Lower lobe of right lung (tissue), 2 donors: ENCODE data around the gene HIVEP2. TPM values are rescaled to one million over a fixed set of nuclear protein-coding genes. Genes with fewer than 3 reads are reported as not detected.

Source experiments
- ATAC-seq, 2 donors: fragments of 200-7000 bp; cut with Tn5 transposase; one replicate each; pipeline ENCODE4 v1.9.1; 2020 to 2022; ENCODE audit warnings: mild to moderate bottlenecking in 2 of 2, moderate library complexity in 2 of 2
- DNase-seq: peaks from one replicate; pipeline ENCODE4 v3.0.0-alpha.2; 2020
- H3K27ac ChIP-seq: fragments of 200-600 bp; one replicate; pipeline ENCODE4 v1.8.0; 2022
- H3K27me3 ChIP-seq: fragments of 200-600 bp; one replicate; pipeline ENCODE4 v1.8.0; 2022; ENCODE audit warnings: low read depth
- H3K36me3 ChIP-seq: fragments of 200-600 bp; one replicate; pipeline ENCODE4 v1.8.0; 2022; ENCODE audit warnings: mild to moderate bottlenecking
- H3K4me1 ChIP-seq: fragments of 200-600 bp; one replicate; pipeline ENCODE4 v1.8.0; 2022
- H3K4me3 ChIP-seq: fragments of 200-600 bp; one replicate; pipeline ENCODE4 v1.8.0; 2022; ENCODE audit warnings: mild to moderate bottlenecking
- H3K9me3 ChIP-seq: fragments of 200-600 bp; one replicate; pipeline ENCODE4 v1.8.0; 2022
- CTCF ChIP-seq: fragments of 200-600 bp; IDR thresholded peaks from one replicate; pipeline ENCODE4 v1.8.0; 2022; ENCODE audit warnings: antibody characterized with exemption, mild to moderate bottlenecking
- intact Hi-C: fragments of 100-400 bp; cut with DNase I; formaldehyde crosslinking; loops from one replicate; pipeline ENCODE4 v1.11.0; 2022
- total RNA-seq: library from RNA; stranded (reverse); fragmentation: NEBNext Ultra II Directional; extraction: Animal tissue kit (Norgen Biotek cat#: 25700); gene quantifications from one replicate; pipeline ENCODE4 v1.2.1, GENCODE V29; 2021
- donor health status: DM: no; HTN: yes; CAD: no; lungs with severe emphysema.

Gene HIVEP2
- total RNA-seq, 1 donor from 2014 or later: 13.1 TPM

- DNase-seq: no peak
- Histone ChIP-seq H3K36me3 (peaks cover 12% of the 10 kb centered on the region), H3K9me3 (no peaks in the 10 kb centered on the region), H3K27ac (no peak overlapping the region), H3K4me1 (peaks cover 5% of the 10 kb centered on the region), H3K4me3 (no peak overlapping the region), H3K27me3 (no peaks in the 10 kb centered on the region)
- TF ChIP-seq CTCF: no peak
- ATAC-seq: no peak
- intact Hi-C loops: no loop called here
Observed at GRCh38 chr6:142750998-142751397, 194.0 kb downstream of the HIVEP2 start.

GRCh38 chr6:142749556-142749955 lies 195.4 kb downstream of the HIVEP2 start:
- no peak for TF ChIP-seq CTCF

GRCh38 chr6:142746524-142746923 lies 198.5 kb downstream of the HIVEP2 start:
- peak; percentile 43 for TF ChIP-seq CTCF
- H3K27ac ChIP-seq: no peak overlapping the region
- no peaks in the 10 kb centered on the region for H3K36me3 ChIP-seq
- DNase-seq: no peak
- intact Hi-C loops: no loop called here
- ATAC-seq: peak; percentile 59 to 62
- no peak overlapping the region for H3K4me3 ChIP-seq
- H3K9me3 ChIP-seq: no peaks in the 10 kb centered on the region
- peaks cover 5% of the 10 kb centered on the region for H3K4me1 ChIP-seq
- H3K27me3 ChIP-seq: no peaks in the 10 kb centered on the region

More at GRCh38 chr6:142749556-142749955, 195.4 kb downstream of the HIVEP2 start:
- Histone ChIP-seq H3K9me3 (no peaks in the 10 kb centered on the region), H3K27me3 (no peaks in the 10 kb centered on the region), H3K36me3 (peaks cover 12% of the 10 kb centered on the region), H3K4me1 (peaks cover 5% of the 10 kb centered on the region), H3K27ac (no peak overlapping the region), H3K4me3 (no peak overlapping the region)
- intact Hi-C loops: no loop called here
- no peak for DNase-seq
- ATAC-seq: no peak

GRCh38 chr6:142744836-142745235 lies 200.1 kb downstream of the HIVEP2 start:
- no peak for TF ChIP-seq CTCF
- Histone ChIP-seq H3K4me1 (peaks cover 5% of the 10 kb centered on the region), H3K27ac (no peak overlapping the region), H3K36me3 (no peaks in the 10 kb centered on the region), H3K4me3 (no peak overlapping the region), H3K27me3 (no peaks in the 10 kb centered on the region), H3K9me3 (no peaks in the 10 kb centered on the region)
- ATAC-seq: no peak
- DNase-seq: no peak
- intact Hi-C loops: no loop called here

- Histone ChIP-seq H3K27ac (no peak overlapping the region), H3K4me1 (no peaks in the 10 kb centered on the region), H3K36me3 (no peaks in the 10 kb centered on the region), H3K9me3 (no peaks in the 10 kb centered on the region), H3K4me3 (no peak overlapping the region), H3K27me3 (no peaks in the 10 kb centered on the region)
- TF ChIP-seq CTCF: no peak
- intact Hi-C loops: no loop called here
- no peak for DNase-seq
- ATAC-seq: no peak
Observed at GRCh38 chr6:142740449-142740848, 204.5 kb downstream of the HIVEP2 start.

- Histone ChIP-seq H3K4me3 (no peak overlapping the region), H3K9me3 (no peaks in the 10 kb centered on the region), H3K27me3 (no peaks in the 10 kb centered on the region), H3K27ac (no peak overlapping the region), H3K4me1 (no peaks in the 10 kb centered on the region), H3K36me3 (no peaks in the 10 kb centered on the region)
- no peak for ATAC-seq
- intact Hi-C loops: no loop called here
- no peak for DNase-seq
- no peak for TF ChIP-seq CTCF
Observed at GRCh38 chr6:142738731-142739130, 206.2 kb downstream of the HIVEP2 start.
